ENCODE data around the gene JPH3. TPM values are rescaled to one million over a fixed set of nuclear protein-coding genes. Genes with fewer than 3 reads are reported as not detected.
"Not testable (repeated sequence)": the region's sequence is repeated elsewhere in the genome, so short reads cannot be mapped to it uniquely, and the experiment has no call there.

JPH3 gene
- total and polyA plus RNA-seq, 3 donors from 2014 or later = 3.2 to 8.7 (median 8.3) TPM

DNA sequence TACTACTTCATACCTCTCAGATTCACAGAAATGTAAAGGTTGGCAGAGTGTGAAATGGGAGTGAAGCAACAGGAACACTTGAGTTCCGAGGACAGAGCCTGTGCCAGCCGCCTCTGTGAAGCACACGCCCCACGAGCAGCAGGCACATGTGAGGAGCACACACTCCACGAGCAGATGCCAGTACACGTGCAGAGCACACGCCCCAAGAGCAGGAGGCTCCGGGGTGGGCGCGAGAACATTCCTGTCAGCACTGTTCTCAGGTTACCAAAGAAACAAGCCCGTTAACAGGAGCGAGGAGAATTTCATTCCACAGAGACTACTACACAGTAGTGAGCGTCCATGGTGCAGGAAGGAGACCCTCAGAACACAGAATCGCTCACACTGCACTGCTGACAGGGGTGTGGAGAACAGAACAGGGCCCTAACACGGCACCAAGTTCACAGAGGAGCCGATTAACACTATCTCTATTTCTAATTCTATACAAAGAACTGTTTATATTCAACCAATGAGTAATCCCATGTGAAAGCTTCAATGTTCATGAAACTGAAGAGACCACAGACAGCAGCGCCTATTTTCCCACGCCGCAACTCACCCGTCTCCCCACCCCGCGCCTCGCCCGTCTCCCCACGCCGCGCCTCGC lies 123.4 kb downstream of the JPH3 start:
- Histone ChIP-seq H3K36me3 (ENCODE audit: low read depth, missing control alignments) (no peaks in the 10 kb centered on the region), H3K27ac (no peak overlapping the region), H3K9me3 (no peaks in the 10 kb centered on the region), H3K4me3 (no peak overlapping the region), H3K27me3 (no peaks in the 10 kb centered on the region), H3K4me1 (peaks cover 16% of the 10 kb centered on the region)
- TF ChIP-seq, protein P1, sequence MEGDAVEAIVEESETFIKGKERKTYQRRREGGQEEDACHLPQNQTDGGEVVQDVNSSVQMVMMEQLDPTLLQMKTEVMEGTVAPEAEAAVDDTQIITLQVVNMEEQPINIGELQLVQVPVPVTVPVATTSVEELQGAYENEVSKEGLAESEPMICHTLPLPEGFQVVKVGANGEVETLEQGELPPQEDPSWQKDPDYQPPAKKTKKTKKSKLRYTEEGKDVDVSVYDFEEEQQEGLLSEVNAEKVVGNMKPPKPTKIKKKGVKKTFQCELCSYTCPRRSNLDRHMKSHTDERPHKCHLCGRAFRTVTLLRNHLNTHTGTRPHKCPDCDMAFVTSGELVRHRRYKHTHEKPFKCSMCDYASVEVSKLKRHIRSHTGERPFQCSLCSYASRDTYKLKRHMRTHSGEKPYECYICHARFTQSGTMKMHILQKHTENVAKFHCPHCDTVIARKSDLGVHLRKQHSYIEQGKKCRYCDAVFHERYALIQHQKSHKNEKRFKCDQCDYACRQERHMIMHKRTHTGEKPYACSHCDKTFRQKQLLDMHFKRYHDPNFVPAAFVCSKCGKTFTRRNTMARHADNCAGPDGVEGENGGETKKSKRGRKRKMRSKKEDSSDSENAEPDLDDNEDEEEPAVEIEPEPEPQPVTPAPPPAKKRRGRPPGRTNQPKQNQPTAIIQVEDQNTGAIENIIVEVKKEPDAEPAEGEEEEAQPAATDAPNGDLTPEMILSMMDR (IDR thresholded peaks at IDR 0.05) = no peak
- TF ChIP-seq POLR2A (IDR thresholded peaks at IDR 0.05) = no peak
- intact Hi-C loops (cut with DNase I; ENCODE audit: low total_unique reads) = no loop called here
- WGBS, 2 donors = 65 to 78% methylated on average over 27 to 28 of the region's 28 CpGs
- no peak for DNase-seq

DNA sequence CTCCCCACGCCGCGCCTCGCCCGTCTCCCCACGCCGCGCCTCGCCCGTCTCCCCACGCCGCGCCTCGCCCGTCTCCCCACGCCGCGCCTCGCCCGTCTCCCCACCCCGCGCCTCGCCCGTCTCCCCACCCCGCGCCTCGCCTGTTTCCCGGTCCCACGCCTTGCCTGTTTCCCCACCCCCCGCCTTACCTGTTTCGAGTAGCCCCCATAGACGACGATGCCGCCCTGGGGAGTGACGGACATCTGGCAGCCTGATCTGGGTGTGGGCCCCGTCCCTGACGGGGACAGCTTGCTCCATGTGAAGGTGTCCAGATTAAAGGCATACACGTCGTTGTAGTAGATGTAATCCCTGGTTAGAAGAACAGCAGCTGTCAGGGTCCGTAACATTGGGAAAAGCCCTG lies 124.3 kb downstream of the JPH3 start:
- not testable (repeated sequence) for H3K4me3 ChIP-seq
- WGBS, 2 donors = 70 to 72% methylated on average over 12 to 18 of the region's 40 CpGs

DNA sequence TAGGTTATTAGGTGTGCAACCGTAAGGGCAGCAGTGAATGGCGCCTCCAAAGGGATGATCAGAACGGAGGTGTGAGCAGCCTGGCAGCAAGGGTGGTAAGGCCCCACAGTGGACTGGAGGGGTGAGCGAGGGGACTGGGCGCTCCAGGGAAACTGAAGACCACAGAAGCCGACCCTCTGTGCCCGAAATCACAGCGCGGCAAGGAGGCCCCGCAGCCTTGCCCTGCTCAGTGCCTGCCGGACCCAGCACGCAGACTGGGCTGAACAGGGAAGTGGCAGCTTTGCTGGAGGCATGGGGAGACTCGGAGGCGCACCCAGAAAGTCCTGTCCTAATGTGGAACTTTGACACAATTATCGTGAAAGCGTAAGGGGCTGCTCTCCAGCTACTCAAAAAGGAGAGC lies 125.0 kb downstream of the JPH3 start:
- intact Hi-C loops (cut with DNase I; ENCODE audit: low total_unique reads) = no loop called here
- no peaks in the 10 kb centered on the region for H3K36me3 ChIP-seq (ENCODE audit: low read depth, missing control alignments)
- H3K4me1 ChIP-seq = peaks cover 10% of the 10 kb centered on the region
- H3K27me3 ChIP-seq = no peaks in the 10 kb centered on the region
- no peak for DNase-seq
- H3K27ac ChIP-seq = no peak overlapping the region
- no peak overlapping the region for H3K4me3 ChIP-seq
- WGBS, 2 donors = 85 to 96% methylated on average over 13 to 16 of the region's 16 CpGs
- no peaks in the 10 kb centered on the region for H3K9me3 ChIP-seq
- no peak for TF ChIP-seq POLR2A (IDR thresholded peaks at IDR 0.05)
- TF ChIP-seq, protein P1 (IDR thresholded peaks at IDR 0.05) = no peak

More for the DNA sequence above, 124.3 kb downstream of the JPH3 start:
- H3K27me3 ChIP-seq; H3K36me3 ChIP-seq (ENCODE audit: low read depth, missing control alignments); H3K9me3 ChIP-seq; DNase-seq; H3K27ac ChIP-seq; intact Hi-C loops (cut with DNase I; ENCODE audit: low total_unique reads): not testable (repeated sequence)
- H3K4me1 ChIP-seq = peaks cover 16% of the 10 kb centered on the region

DNA sequence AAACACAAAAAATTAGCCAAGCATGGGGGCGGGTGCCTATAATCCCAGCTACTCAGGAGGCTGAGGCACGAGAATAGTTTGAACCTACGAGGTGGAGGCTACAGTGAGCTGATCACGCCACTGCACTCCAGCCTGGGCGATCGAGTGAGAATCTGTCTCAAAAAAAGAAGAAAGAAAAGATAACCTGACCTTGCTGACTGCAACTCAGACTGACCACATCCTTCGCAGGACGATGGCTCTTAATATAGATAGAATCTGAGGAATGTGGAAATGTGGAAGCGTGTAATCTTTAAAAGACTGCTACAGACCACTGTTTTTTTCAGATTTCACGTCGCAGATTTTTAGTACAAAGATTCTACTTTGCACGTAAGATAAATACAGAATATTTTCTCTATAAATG lies 125.7 kb downstream of the JPH3 start:
- H3K4me1 ChIP-seq = peaks cover 4% of the 10 kb centered on the region
- no peaks in the 10 kb centered on the region for H3K36me3 ChIP-seq (ENCODE audit: low read depth, missing control alignments)
- TF ChIP-seq, protein P1 (IDR thresholded peaks at IDR 0.05) = no peak
- no peak for TF ChIP-seq POLR2A (IDR thresholded peaks at IDR 0.05)
- no peak overlapping the region for H3K27ac ChIP-seq
- H3K9me3 ChIP-seq = no peaks in the 10 kb centered on the region
- 88 to 89% methylated on average over 12 of the region's 12 CpGs for WGBS, 2 donors
- H3K27me3 ChIP-seq = no peaks in the 10 kb centered on the region
- intact Hi-C loops (cut with DNase I; ENCODE audit: low total_unique reads) = no loop called here
- H3K4me3 ChIP-seq = no peak overlapping the region
- DNase-seq = no peak

DNA sequence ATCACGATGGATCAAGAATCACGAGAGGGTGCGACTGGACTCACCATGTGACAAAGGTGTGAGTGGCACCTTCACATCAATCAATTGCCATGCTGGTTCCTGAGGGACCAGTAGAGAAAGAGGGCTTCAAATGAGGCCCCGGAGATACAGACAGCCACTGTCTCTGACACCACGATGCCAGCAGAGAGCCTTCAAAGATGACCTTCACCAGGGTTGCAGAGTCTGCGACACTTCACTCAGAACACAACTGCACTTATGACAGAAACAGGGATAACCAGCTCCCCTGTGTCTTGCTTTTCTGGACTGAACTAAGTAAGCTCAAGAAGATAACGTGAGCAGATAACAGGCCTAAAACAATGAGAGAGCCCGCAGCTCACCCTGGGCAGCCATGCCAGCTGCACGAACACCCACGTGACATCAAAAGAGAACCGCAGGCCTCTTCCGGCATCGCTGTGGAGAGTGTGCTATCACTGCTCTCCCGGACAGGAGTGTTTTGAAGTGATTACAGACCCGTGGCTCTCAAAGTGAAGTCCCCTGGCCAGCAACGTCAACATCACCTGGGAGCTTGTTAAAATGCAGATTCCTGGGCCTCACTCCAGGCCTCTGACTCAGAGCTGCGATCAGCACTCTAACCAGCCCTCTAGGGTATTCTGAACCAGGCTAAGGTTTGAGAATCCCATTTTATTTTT lies 127.1 kb downstream of the JPH3 start:
- Histone ChIP-seq H3K27me3 (no peaks in the 10 kb centered on the region), H3K27ac (no peak overlapping the region), H3K36me3 (ENCODE audit: low read depth, missing control alignments) (no peaks in the 10 kb centered on the region), H3K9me3 (no peaks in the 10 kb centered on the region), H3K4me3 (no peak overlapping the region), H3K4me1 (no peaks in the 10 kb centered on the region)
- intact Hi-C loops (cut with DNase I; ENCODE audit: low total_unique reads) = no loop called here
- DNase-seq = no peak
- no peak for TF ChIP-seq POLR2A (IDR thresholded peaks at IDR 0.05)
- TF ChIP-seq, protein P1 (IDR thresholded peaks at IDR 0.05) = no peak
- WGBS, 2 donors = 89 to 97% methylated on average over 17 of the region's 17 CpGs

All from testis (tissue), 3 donors.